ENCODE results near the gene SLC6A3.

Gene SLC6A3

GRCh38 chr5:1359713-1360112 is 85.5 kb downstream of the SLC6A3 start:
- TF ChIP-seq ZNF274 (IDR thresholded peaks at IDR 0.05; ENCODE audit: low read depth, low read length): no peak
- H3K4me3 ChIP-seq (ENCODE audit: low read length): no peak overlapping the region

- H3K4me3 ChIP-seq (ENCODE audit: low read length): no peak overlapping the region
- TF ChIP-seq ZNF274 (IDR thresholded peaks at IDR 0.05; ENCODE audit: low read depth, low read length): no peak
These were observed 86.1 kb downstream of the SLC6A3 start for GRCh38 chr5:1359031-1359645.

- H3K4me3 ChIP-seq (ENCODE audit: low read length): no peak overlapping the region
- TF ChIP-seq ZNF274 (IDR thresholded peaks at IDR 0.05; ENCODE audit: low read depth, low read length): no peak
These were observed 86.6 kb downstream of the SLC6A3 start for GRCh38 chr5:1358726-1359025.

- no peak for TF ChIP-seq ZNF274 (IDR thresholded peaks at IDR 0.05; ENCODE audit: low read depth, low read length)
- H3K4me3 ChIP-seq (ENCODE audit: low read length): no peak overlapping the region
These were observed 87.1 kb downstream of the SLC6A3 start for GRCh38 chr5:1357946-1358725.

GRCh38 chr5:1356873-1357787 is 88.1 kb downstream of the SLC6A3 start:
- H3K4me3 ChIP-seq (ENCODE audit: low read length): no peak overlapping the region
- TF ChIP-seq ZNF274 (IDR thresholded peaks at IDR 0.05; ENCODE audit: low read depth, low read length): no peak

GRCh38 chr5:1354576-1354975 is 90.7 kb downstream of the SLC6A3 start:
- TF ChIP-seq ZNF274 (IDR thresholded peaks at IDR 0.05; ENCODE audit: low read depth, low read length): no peak
- no peak overlapping the region for H3K4me3 ChIP-seq (ENCODE audit: low read length)

- H3K4me3 ChIP-seq (ENCODE audit: low read length): no peak overlapping the region
- TF ChIP-seq ZNF274 (IDR thresholded peaks at IDR 0.05; ENCODE audit: low read depth, low read length): no peak
These were observed 92.7 kb downstream of the SLC6A3 start for GRCh38 chr5:1352231-1353219.

GRCh38 chr5:1351156-1351555 is 94.1 kb downstream of the SLC6A3 start:
- no peak overlapping the region for H3K4me3 ChIP-seq (ENCODE audit: low read length)
- no peak for TF ChIP-seq ZNF274 (IDR thresholded peaks at IDR 0.05; ENCODE audit: low read depth, low read length)

- no peak for TF ChIP-seq ZNF274 (IDR thresholded peaks at IDR 0.05; ENCODE audit: low read depth, low read length)
- H3K4me3 ChIP-seq (ENCODE audit: low read length): no peak overlapping the region
These were observed 96.0 kb downstream of the SLC6A3 start for GRCh38 chr5:1349246-1349645.

GRCh38 chr5:1348986-1349245 is 96.3 kb downstream of the SLC6A3 start:
- TF ChIP-seq ZNF274 (IDR thresholded peaks at IDR 0.05; ENCODE audit: low read depth, low read length): no peak
- H3K4me3 ChIP-seq (ENCODE audit: low read length): no peak overlapping the region

- no peak overlapping the region for H3K4me3 ChIP-seq (ENCODE audit: low read length)
- TF ChIP-seq ZNF274 (IDR thresholded peaks at IDR 0.05; ENCODE audit: low read depth, low read length): no peak
These were observed 97.7 kb downstream of the SLC6A3 start for GRCh38 chr5:1347571-1347970.

GRCh38 chr5:1346627-1347440 is 98.4 kb downstream of the SLC6A3 start:
- H3K4me3 ChIP-seq (ENCODE audit: low read length): no peak overlapping the region
- TF ChIP-seq ZNF274 (IDR thresholded peaks at IDR 0.05; ENCODE audit: low read depth, low read length): no peak
